Stimulated activated CD4-positive, alpha-beta T cell treated with anti-CD3 and anti-CD28 coated beads, Interleukin-4, amount 100 ng/mL, for 1 hour (primary cell): ENCODE data around the gene TAS2R41.

ENCODE experiments used
- DNase-seq: peaks from one replicate; pipeline ENCODE4 v3.0.0-alpha.2; 2020

TAS2R41 gene, protein sequence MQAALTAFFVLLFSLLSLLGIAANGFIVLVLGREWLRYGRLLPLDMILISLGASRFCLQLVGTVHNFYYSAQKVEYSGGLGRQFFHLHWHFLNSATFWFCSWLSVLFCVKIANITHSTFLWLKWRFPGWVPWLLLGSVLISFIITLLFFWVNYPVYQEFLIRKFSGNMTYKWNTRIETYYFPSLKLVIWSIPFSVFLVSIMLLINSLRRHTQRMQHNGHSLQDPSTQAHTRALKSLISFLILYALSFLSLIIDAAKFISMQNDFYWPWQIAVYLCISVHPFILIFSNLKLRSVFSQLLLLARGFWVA

GRCh38 chr7:143477501-143478150 is at the start of gene TAS2R41:
Gene TAS2R41, plus strand, starts transcription at chr7:143477873. Its CDS starts 0 bp downstream, at chr7:143477873.
- DNase-seq: no peak

DNA sequence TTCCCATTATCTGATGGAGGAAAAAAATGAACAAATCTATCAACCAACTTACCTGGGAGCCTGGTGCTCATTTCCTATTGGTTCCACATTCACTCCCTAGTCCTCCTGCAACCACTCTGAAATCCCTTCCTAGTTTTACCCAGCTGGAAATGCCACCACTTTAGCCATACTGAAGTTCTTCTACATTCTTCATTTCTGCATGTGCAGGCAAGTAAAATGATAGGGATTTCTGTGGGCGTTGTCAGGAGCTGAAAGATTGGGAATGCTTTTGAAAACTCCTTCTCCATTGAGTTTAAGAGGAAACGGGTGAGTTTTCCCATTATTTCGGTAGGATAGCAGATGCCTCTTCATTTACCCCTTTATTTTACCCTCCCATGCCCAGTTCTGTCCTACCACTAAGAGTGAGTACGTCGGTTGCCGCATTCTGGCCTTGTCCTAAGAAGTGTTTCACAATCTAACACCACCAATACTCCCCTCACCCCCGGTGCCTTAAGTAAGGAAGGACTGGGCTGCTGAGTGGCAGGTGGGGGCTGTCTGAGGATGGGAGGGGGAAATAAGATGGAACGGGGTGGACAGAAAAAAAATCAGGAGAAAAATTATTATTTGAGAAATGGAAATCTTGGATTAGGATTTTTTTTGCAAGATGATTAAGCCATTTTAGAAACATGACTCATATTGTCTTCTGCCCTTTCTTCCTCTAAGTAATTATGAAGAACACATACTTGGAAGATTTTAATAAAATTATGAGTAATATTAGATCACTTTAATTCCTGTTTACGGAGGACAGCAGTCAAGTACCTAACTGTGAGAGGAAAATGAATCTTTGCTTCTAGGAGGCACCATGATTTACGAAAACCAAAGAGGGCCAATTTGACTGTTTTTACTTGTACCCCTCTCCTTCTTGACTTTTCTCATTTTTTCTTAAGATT is 47.6 kb upstream of the TAS2R41 start:
- no peak for DNase-seq

DNA sequence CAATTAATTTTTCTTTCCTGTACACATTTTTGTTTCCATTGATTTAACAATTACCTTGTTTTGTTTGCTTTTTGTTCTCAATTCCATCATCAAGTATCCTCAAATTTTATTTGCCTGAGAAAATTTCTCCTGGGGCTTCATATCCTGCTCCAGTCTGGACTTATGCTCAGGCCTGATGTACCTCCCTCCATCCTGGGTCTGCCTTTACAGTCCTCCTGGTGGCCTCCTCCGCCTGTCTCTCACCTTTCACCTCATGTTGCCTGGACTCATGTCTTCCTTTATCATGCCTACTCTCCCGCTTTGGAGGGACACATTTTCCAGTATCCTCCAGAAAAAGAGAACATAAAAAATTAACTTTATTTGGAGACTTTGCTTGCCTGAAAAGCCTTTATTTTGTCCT is 46.6 kb upstream of the TAS2R41 start:
- DNase-seq: no peak

GRCh38 chr7:143433759-143434158 is 43.9 kb upstream of the TAS2R41 start:
- no peak for DNase-seq

DNA sequence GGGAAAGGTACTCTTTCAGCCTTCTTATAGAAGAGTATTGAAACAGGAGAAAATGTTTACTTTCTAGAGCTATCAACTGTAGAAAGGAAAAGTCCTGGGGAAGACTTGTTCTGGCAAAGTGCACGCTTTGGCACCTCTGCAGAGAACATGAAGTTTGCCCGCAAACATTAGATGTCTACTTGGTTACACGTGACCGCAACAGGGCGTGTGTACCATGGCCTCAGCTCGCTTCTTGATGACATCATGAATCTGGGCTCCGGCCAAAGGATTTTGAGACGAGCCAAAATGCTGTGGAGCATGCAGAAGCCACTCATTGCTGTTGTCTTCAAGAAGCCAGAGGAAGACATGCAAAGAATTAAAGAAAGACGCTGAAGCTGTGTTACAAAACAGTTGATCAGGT is 43.0 kb upstream of the TAS2R41 start:
- no peak for DNase-seq

DNA sequence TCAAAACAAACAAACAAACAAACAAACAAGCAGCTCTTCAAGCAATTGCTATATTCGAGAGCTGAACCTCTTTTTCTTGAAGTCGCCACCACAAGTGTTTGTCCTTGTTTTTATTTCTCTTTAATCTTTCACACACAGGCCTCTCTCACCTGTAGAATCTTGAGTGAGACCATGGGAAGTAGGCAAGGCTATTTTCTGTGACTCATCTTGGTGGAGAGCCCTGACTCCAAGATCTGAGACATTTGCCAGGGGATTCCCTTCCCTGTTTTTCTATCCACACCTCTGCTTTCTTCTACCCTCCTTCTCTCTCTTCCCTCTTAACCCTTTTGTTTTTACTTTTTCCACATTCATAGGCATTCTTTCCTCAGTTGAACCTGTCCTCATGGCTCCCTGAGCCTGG is 42.4 kb upstream of the TAS2R41 start:
- DNase-seq: no peak

DNA sequence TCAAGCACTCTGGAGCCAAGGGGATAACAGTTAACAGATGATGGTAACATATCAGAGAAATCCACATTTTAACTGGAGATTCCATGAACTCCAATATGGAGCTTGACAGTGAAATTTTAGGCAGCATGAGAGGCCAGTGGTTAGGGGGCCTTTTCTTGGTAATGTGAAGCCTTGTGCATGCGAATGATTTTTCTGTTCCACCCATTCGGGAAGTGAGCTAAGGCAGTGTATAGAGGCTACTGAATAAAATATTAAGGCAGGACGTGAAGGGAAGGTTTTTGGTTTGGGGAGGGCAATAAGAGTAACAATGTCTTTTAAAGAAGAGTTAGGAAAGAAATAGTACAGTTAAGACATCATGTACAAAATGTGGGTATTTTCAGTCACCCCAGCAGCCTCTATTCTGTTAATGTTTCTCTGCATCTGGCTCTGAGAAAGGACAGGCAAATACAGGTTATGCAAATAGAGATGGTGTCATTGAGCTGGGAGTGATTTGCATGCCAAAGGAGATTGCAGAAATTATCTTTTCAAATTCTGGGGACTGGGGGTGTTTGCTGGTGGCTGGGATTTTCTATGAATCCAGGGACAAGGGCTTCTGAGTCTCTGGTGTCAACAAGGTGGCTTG is 41.2 kb upstream of the TAS2R41 start:
- no peak for DNase-seq

DNA sequence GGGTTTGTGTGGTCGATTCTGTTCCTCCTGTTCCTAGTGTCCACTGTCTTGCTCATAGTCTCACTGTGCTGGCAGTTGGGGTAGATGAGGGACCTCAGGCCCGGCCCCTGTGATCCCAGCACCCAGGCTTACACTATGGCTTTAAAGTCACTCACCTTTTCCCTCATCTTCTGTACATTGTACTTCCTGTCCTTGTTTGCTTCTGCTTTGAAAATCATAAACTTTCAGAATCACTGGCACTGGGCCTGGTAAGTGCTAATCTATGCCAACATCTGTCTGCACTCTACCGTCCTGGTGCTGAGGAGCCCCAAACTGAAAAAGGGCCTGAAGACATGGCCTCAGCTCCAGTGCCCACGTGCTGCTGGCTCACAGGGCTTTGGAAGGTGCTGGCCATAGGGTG is 40.1 kb upstream of the TAS2R41 start:
- DNase-seq: no peak

- DNase-seq: no peak
Observed at GRCh38 chr7:143439866-143440265, 37.8 kb upstream of the TAS2R41 start.

DNA sequence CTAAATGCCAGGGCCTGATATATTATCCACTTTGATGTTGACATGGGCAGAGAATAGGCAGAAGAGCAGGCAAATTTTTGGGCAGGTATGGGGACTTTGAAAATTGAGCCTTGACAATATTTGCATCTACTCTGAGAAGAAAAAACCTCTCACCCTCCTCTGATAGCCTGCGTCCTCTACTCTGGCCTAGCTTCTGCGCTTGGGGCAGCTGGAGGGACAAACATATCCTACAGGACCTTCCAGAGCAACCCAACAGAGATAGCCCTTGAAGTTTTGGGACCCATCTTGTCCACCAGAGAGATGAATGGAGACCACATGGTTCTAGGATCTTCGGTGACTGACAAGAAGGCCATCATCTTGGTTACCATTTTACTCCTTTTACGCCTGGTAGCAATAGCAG is 34.5 kb upstream of the TAS2R41 start, which contains the start of gene TAS2R60:
TAS2R60 (plus strand) TSS at position 301 of the 400 bp plus-strand sequence; CDS start at position 301, 0 bp downstream.
- no peak for DNase-seq

GRCh38 chr7:143444063-143444782 is 33.5 kb upstream of the TAS2R41 start:
- no peak for DNase-seq

- DNase-seq: no peak
Observed at GRCh38 chr7:143444785-143445184, 32.9 kb upstream of the TAS2R41 start.

DNA sequence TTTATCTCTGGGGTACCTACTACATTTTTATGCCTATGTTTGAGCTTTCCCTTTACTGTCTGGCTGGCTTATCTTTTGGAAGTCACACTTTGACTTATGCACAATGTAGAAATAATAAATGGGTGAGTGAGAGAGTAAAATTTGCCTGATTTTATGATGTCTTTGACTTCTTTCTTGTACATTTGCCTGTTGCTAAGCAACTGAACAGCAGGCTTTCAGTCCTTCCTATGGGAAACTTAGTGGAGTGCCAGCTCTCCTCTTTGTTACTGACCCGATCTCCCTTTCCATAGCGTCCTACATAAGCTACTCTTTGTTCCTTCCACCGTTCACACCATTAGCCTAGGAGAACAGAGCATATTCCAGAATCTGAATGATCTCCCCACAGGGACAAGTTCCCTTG is 30.2 kb upstream of the TAS2R41 start:
- no peak for DNase-seq

DNA sequence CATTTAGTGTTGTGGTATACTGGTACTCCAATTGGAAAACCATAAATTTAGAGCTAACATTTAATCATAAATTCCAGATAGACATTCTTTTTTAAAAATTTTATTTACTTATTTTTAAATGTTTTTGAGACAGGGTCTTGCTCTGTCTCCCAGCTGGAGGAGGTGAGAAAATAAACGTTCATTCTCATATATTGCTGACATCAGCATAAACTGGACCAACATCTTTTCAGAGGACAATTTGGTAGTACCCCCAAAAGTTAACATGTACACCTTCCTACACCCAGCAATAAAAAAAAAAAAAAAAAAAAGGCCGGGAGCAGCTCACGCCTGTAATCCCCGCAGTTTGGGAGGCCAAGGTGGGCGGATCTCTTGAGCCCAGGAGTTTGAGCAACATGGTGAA is 29.2 kb upstream of the TAS2R41 start:
- DNase-seq: no peak

GRCh38 chr7:143449793-143450192 is 27.9 kb upstream of the TAS2R41 start:
- DNase-seq: no peak

- DNase-seq: no peak
Observed at GRCh38 chr7:143451122-143451521, 26.6 kb upstream of the TAS2R41 start.

DNA sequence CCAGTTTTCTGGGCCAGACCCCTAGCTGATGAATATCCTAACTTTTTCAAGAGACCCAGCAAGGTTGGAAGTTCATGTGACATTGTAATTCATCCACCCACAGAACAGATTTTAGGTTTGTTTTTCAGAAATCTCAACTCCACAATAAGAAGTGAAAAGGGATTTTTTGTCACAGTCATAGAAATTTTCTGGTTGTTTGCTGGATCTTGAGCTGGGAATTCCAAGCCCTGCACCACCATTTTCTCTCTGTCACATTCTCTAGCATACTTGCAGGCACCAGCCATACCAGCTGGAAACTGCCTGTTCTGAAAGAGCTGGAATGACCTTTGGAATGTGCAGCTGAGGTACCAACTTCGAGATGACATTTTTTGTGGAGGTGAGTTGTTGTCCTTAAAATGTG is 25.9 kb upstream of the TAS2R41 start:
- DNase-seq: no peak

DNA sequence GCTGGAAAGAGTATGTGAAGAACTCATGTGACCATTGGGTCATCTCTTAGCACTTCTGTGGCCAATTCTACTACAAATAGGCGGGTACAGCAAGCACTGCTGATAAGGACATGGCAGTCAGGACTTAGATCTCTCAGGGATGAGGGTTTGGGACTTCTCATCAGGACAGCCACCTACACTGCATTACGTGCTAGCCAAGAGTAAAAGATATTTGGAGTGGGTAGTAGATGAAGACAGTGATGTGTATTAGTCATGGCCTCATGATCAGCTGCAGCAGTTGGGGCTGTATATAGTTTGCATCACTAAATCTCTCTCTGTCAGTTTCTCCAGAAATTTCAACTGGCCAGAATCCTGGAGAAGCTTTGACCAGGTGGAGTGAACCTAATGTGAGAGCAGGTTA is 25.2 kb upstream of the TAS2R41 start:
- DNase-seq: no peak

DNA sequence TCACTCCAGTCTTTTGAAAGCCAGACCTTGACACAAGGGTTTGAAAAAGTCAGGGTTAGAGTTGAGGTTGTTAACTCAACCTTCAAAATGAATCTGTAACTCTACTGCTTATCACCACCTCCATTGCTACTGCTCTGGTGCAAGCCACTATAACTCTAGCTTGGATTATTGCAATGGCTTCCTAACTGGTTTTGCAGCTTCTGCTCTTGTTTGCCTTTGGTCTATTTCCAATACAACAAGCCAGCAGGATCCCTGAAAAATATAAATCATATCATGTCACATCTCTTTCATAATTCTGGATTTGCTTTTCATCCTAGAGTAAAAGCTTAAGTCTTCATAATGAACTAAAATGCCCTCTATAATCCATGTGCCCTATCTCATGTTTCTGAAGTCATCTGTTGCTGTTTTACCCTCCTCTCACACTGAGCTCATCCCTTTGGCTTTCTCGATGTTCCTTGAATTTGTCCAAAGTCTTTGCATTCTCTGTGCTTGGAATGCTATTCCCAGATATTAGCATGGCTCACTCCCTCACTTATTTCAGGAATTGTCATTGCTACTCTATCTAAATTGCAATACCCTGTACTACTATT is 23.5 kb upstream of the TAS2R41 start:
- no peak for DNase-seq

- DNase-seq: no peak
Observed at GRCh38 chr7:143455491-143455890, 22.2 kb upstream of the TAS2R41 start.

DNA sequence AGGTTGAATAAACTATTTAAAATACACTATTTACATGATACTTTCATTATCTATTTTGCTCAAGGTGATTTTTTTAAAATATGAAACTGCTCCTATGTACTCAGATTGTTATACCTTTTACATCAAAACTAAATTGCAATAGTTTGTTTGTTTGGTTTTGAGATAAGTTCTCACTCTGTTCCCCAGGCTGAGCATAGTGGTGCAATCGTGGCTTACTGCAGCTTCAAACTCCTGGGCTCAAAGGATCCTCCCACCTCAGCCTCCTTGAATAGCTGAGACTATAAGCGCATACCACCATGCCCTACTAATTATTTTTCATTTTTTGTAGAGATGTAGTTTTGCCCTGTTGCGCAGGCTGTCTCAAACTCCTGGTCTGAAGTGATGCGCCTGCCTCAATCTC is 21.7 kb upstream of the TAS2R41 start:
- DNase-seq: no peak
